Measurements from ENCODE around the gene PRKCE. TPM values are rescaled to one million over a fixed set of nuclear protein-coding genes. Genes with fewer than 3 reads are reported as not detected.

PRKCE gene
- total and polyA plus RNA-seq, 11 donors, result 4.1 to 22.3 (median 16.2) TPM

DNA sequence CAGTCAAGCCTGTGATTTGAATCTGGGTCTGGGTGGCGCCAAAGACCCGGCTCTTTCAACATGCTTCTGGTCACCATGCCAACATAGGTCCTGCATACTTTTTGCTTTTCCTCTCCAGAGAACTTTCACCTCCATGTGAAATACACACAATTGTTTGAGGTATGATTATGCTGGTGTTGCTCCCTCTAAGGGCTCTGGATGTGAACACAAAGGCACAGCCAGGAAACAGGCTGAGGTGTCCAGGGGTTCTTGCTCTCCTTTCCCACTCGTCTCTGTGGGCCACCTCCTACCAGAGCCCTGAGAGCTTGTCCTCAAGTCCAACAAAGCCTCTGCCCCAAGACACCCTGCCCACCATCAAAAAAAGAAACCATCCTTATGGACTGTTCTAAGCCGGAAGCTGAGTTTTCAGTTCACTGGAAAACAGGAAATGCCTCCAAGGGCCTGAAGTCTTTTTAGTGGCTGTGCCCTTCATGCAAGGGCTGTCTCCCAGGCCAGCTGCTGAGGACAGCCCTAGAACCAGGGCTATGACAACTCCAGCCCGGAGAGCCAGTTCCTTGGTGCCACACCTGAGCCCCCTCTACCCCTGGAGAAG is 545.5 kb downstream of the PRKCE start:
- WGBS, 4 donors, result 58 to 63% (median 62%) methylated on average over 3 to 5 of the region's 5 CpGs
- Histone ChIP-seq H3K9me3 (no peaks in the 10 kb centered on the region), H3K4me3 (no peak overlapping the region), H3K27ac (peak overlapping the region in 11 of 12 donors; percentile 1 to 74 (median 49)), H3K36me3 (no peaks in the 10 kb centered on the region), H3K27me3 (no peaks in the 10 kb centered on the region), H3K4me1 (peaks cover 4 to 53% (median 41%) of the 10 kb centered on the region in 12 donors)
- intact Hi-C loops (cut with DNase I), result loop anchor here in 1 of 10 donors (5.0 kb wide), 1 partner anchor 80 kb away; no protein-coding TSS in a partner anchor
- ATAC-seq (no peak), DNase-seq (no peak)
- TF ChIP-seq, protein P1, sequence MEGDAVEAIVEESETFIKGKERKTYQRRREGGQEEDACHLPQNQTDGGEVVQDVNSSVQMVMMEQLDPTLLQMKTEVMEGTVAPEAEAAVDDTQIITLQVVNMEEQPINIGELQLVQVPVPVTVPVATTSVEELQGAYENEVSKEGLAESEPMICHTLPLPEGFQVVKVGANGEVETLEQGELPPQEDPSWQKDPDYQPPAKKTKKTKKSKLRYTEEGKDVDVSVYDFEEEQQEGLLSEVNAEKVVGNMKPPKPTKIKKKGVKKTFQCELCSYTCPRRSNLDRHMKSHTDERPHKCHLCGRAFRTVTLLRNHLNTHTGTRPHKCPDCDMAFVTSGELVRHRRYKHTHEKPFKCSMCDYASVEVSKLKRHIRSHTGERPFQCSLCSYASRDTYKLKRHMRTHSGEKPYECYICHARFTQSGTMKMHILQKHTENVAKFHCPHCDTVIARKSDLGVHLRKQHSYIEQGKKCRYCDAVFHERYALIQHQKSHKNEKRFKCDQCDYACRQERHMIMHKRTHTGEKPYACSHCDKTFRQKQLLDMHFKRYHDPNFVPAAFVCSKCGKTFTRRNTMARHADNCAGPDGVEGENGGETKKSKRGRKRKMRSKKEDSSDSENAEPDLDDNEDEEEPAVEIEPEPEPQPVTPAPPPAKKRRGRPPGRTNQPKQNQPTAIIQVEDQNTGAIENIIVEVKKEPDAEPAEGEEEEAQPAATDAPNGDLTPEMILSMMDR (IDR thresholded peaks at IDR 0.05), result no peak
- TF ChIP-seq POLR2A (IDR thresholded peaks at IDR 0.05), result no peak

DNA sequence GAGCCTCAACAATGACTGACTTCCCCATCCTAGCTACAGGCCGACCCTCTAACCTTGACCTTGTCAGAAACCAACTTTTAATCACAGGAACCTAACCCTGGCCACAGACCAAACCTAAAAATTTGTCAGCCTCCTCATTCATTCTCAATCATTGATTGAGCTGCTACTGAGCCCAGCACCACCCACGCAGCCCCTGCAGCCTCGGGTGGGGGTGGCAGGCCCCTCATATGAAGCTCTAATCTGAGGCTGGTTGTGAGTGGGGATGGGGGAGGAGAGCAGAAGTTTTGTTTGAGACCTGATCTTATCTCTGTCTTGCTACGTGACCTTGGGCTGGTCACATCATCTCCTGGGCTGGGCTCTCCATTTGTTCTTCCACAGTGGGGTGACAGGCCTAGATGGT is 546.2 kb downstream of the PRKCE start:
- Histone ChIP-seq H3K4me1 (peaks cover 4 to 53% (median 41%) of the 10 kb centered on the region in 12 donors), H3K9me3 (no peaks in the 10 kb centered on the region), H3K27me3 (no peaks in the 10 kb centered on the region), H3K4me3 (no peak overlapping the region), H3K27ac (peak overlapping the region in 10 of 12 donors; percentile 1 to 74 (median 50)), H3K36me3 (no peaks in the 10 kb centered on the region)
- intact Hi-C loops (cut with DNase I), result loop anchor here in 1 of 10 donors (5.0 kb wide), 1 partner anchor 80 kb away; no protein-coding TSS in a partner anchor
- DNase-seq, result no peak
- no peak for ATAC-seq
- TF ChIP-seq POLR2A (IDR thresholded peaks at IDR 0.05), result no peak
- TF ChIP-seq, protein P1 (IDR thresholded peaks at IDR 0.05), result no peak
- WGBS, 4 donors, result 72 to 87% (median 79%) methylated on average over 3 to 4 of the region's 4 CpGs

DNA sequence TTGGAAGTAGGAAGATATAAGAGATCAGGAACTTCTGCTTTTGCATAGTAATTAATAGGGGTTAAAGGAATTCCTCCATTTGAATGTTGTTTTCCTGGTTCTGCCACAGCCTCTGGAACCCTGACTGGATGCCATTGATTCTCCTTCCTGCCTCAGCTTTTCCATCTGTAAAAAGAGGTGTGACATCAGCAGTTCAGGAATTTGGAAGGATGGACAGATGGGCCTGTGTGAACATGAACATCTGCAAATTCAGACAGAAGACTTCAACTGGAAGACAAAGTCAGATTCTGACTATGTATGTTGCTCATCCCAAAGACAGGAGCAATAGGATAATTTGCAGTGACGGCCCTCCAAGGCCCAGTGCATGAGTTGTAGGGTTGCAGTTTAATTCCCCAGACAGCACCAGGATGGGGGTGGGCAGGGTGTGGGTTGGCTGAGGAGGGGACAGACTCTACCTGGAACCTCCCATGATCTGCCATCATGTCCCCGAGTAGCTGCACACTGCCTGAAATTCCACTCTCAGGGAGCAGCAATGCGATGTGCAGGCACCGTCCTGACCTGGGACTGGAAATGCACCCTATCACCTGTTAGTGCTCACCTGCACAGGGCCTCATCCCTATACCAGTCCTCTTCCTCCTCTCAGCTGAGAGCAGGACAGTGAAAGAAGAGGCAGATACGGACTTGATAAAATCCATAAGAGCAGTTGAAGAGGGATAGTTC is 546.8 kb downstream of the PRKCE start:
- Histone ChIP-seq H3K36me3 (no peaks in the 10 kb centered on the region), H3K9me3 (no peaks in the 10 kb centered on the region), H3K27me3 (no peaks in the 10 kb centered on the region), H3K4me3 (no peak overlapping the region), H3K4me1 (peaks cover 4 to 53% (median 41%) of the 10 kb centered on the region in 12 donors), H3K27ac (peak overlapping the region in 8 of 12 donors; percentile 10 to 75 (median 62))
- DNase-seq (no peak), ATAC-seq (no peak)
- intact Hi-C loops (cut with DNase I), result loop anchor here in 1 of 10 donors (5.0 kb wide), 1 partner anchor 79 kb away; no protein-coding TSS in a partner anchor
- TF ChIP-seq POLR2A (IDR thresholded peaks at IDR 0.05), result no peak
- TF ChIP-seq, protein P1 (IDR thresholded peaks at IDR 0.05), result no peak
- WGBS, 4 donors, result 91 to 94% (median 94%) methylated on average over 4 to 5 of the region's 5 CpGs

DNA sequence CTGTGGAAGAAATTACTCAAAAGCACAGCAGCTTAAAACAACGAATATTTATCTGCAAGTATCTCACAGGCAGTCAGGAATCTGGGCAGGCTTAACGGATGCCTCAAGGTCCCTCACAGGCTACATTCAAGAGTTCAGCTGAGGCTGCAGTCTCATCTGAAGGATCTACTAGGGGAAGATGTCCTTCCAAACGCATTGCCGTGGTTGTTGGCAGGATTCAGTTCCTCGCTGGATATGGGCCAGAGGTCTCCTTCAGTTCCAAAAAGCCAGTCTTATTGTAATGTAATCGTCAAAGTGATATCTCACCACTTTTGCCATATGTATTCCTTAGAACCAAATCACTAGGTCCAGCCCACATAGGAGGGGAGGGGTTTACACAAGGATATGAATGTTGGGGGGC is 547.5 kb downstream of the PRKCE start:
- TF ChIP-seq, protein P1 (IDR thresholded peaks at IDR 0.05), result no peak
- TF ChIP-seq POLR2A (IDR thresholded peaks at IDR 0.05), result no peak
- peaks cover 4 to 53% (median 41%) of the 10 kb centered on the region in 12 donors for H3K4me1 ChIP-seq
- H3K27me3 ChIP-seq, result no peaks in the 10 kb centered on the region
- ATAC-seq (peak in 1 of 4 donors; percentile 31), DNase-seq (peak in 1 of 5 donors; percentile 29)
- no peaks in the 10 kb centered on the region for H3K36me3 ChIP-seq
- H3K4me3 ChIP-seq, result no peak overlapping the region
- no peaks in the 10 kb centered on the region for H3K9me3 ChIP-seq
- 37 to 68% (median 45%) methylated on average over 6 of the region's 6 CpGs for WGBS, 4 donors
- peak overlapping the region in 7 of 12 donors; percentile 10 to 75 (median 28) for H3K27ac ChIP-seq
- intact Hi-C loops (cut with DNase I), result loop anchor here in 1 of 10 donors (5.0 kb wide), 1 partner anchor 78 kb away; no protein-coding TSS in a partner anchor
